ENCODE measurements around the gene SNRNP70. TPM values are rescaled to one million over a fixed set of nuclear protein-coding genes. Genes with fewer than 3 reads are reported as not detected.

The SNRNP70 gene, protein sequence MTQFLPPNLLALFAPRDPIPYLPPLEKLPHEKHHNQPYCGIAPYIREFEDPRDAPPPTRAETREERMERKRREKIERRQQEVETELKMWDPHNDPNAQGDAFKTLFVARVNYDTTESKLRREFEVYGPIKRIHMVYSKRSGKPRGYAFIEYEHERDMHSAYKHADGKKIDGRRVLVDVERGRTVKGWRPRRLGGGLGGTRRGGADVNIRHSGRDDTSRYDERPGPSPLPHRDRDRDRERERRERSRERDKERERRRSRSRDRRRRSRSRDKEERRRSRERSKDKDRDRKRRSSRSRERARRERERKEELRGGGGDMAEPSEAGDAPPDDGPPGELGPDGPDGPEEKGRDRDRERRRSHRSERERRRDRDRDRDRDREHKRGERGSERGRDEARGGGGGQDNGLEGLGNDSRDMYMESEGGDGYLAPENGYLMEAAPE
- total RNA-seq, result 119 and 145 TPM in 2 replicates

DNA sequence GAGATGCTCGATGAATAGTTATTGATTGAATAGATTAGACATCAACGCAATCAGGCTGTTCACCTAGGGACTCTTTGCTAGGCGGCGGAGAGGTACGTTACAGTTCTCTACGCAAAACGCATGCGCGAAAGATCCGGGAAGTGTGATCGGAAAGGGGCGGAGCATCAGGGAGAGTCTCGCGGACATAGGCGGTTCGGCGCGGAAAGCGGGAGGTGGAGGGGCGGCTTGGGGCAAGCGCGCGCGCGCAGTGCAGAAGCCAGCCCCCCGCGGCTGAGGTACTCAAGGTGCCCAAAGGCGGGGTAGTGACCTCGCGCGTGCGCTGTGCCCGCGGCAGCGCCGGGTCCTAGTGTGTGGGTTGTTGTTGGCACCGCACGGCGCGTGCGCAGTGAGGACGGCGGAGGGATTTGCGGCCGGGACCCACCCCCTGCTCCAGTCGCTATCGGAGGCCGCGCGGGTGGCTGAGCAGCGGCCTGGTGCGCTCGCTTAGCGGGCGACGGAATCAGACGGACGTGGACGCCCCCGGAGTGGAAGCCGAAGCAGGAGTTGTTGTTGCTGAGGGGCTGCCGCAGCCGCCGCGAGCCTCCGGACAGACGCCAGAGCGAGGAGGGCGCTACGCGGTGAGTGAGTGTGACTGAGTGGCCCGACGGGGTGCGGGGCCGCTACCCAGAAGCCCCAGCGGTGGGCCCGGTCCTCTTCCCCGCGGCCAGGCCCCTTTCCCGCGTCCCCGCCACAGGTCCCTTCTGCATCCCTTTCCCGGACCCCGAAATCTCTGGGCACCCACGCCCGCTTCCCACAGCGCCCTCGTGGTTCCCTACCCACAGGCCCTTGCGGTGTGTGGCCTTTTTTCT lies at the start of gene SNRNP70:
TSS of gene SNRNP70 (plus strand) at position 432 of the 848 bp plus-strand sequence. CDS start 964 bp downstream, outside the sequence.

DNA sequence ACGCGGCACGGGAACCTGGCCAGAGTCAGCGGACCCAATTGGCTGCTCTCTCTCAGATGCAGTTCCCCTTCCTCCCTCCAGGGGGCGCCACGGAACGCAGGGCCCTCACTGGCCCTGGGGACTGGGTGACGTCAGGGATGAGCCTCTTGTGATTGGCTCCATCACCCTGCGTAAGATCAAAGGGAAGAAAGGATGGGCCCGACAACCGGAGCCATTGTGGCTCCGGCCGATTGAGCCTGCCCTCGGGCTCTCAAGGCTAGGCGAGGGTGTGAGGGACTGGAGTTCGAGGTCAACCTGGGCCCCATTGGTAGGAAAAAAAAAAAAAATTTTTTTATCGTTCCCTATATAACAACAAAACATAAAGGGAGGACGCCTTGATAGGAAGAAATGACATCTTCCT lies 48.4 kb upstream of the SNRNP70 start, which contains the start of gene CGB1:
TSS of gene CGB1 (minus strand) at position 81 of the 400 bp plus-strand sequence. CDS start 184 bp downstream, outside the sequence.

DNA sequence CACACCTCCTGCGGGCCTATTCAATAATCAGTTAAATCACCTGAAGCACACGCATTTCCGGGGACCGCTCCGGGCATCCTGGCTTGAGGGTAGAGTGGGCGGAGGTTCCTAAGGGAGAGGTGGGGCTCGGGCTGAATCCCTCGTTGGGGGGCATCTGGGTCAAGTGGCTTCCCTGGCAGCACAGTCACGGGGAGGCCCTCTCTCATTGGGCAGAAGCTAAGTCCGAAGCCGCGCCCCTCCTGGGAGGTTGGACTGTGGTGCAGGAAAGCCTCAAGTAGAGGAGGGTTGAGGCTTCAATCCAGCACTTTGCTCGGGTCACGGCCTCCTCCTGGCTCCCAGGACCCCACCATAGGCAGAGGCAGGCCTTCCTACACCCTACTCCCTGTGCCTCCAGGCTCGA lies 41.7 kb upstream of the SNRNP70 start, which contains the start of gene CGB5:
TSS of gene CGB5 (plus strand) at position 301 of the 400 bp plus-strand sequence. CDS start 362 bp downstream, outside the sequence.

DNA sequence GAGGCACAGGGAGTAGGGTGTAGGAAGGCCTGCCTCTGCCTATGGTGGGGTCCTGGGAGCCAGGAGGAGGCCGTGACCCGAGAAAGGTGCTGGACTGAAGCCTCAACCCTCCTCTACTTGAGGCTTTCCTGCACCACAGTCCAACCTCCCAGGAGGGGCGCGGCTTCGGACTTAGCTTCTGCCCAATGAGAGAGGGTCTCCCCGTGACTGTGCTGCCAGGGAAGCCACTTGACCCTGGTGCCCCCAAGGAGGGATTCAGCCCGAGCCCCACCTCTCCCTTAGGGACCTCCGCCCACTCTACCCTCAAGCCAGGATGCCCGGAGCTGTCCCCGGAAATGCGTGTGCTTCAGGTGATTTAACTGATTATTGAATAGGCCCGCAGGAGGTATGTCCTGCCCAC lies 36.2 kb upstream of the SNRNP70 start, which contains the start of gene CGB8:
TSS of gene CGB8 (minus strand) at position 101 of the 400 bp plus-strand sequence. CDS start 372 bp downstream, outside the sequence.

GRCh38 chr19:49057636-49058234 lies 27.5 kb upstream of the SNRNP70 start, which contains the start of gene CGB7:
Gene CGB7 (minus strand): TSS chr19:49057749. CDS start chr19:49055375, 2,374 bp downstream.

DNA sequence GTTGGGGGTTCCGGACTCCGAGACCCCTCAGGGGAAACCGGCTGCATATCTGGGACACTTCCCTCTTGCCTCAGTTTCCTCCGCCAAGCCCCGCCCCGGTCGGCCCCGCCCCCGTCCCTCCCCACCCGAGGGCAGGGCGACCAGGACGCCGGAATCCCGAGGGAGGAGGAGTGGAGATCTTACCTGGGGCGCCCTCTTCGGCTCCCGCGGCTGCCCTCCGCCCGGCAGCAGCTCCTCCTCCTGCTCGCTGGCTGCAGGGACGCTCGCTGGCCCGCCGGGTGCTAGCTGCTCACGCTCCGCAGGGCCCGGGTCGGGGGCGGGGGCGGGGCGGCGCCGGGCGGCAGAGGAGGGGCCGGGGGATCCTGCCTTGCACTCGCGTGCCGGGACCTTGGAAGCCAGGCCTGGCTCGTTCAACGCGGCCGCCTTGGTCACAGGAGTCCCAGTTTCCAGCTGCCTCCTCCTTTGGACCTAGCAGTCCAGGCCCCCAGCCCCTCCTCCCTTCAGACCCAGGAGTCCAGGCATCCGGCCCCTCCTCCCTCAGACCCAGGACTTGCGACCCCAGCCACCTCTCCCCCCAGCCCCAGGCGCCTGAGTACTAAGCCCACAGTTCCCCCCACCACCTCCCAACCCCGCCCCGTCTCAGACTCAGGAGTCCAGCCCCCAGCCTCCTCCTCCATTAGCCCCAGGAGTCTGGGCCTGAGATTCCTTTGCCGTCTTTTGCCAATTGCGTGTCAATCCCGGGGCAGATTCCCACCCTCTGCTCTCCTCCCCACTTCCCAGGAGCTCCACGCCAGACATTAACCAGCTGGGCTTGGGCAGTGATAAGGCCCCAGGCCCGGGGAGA lies 20.3 kb upstream of the SNRNP70 start, which contains the start of gene NTF4:
TSS of gene NTF4 (minus strand) at position 51 of the 844 bp plus-strand sequence. CDS start 2,821 bp downstream, outside the sequence.

GRCh38 chr19:49113762-49114629 lies 28.7 kb downstream of the SNRNP70 start, which contains the start of gene LIN7B:
Gene LIN7B (plus strand): TSS chr19:49114370. CDS start chr19:49114405, 35 bp downstream.

DNA sequence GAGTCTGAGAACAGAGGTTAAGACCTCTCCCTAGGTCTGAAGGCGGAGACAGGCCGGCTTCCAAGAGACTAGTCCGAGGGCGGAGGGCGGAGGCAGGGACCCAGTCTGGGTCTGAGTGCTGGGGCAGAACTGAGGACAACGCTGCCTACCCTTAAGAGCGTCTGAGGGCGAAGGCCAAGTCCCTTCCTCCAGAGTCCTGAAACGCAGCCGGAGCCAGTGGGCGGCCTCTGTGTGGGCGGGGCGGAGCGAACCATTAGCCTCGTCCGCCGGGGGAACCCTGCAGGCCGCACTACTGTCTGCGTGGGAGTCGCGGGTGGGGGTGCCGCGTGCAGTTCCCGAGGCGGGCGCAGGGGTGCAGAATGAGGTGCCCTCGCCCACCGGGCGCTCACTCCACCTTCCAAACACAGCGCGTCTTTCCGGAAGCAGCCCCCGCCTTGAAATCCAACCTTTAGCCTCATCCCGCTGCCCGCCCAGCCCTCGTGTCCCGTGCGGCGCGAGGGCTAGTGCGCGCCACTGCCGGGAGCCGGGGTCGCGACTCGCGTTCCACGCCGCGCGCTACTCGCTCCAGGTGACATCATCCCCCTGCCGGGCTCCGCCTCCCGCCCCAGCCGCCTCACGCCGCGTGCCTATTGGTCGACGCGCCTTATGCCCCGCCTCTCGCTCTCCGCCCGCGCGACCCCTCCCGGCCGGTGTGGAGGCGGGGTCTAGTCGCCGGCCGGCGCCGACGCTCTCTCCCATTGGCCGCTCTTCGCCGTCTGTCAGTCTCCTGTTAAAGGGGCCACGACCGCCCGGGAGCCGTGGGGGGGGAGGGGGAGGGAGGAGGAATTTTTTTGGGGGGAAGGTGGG lies 33.5 kb downstream of the SNRNP70 start, which contains the start of gene C19orf73:
TSS of gene C19orf73 (minus strand) at position 579 of the 846 bp plus-strand sequence. CDS start at position 458, 121 bp downstream.

DNA sequence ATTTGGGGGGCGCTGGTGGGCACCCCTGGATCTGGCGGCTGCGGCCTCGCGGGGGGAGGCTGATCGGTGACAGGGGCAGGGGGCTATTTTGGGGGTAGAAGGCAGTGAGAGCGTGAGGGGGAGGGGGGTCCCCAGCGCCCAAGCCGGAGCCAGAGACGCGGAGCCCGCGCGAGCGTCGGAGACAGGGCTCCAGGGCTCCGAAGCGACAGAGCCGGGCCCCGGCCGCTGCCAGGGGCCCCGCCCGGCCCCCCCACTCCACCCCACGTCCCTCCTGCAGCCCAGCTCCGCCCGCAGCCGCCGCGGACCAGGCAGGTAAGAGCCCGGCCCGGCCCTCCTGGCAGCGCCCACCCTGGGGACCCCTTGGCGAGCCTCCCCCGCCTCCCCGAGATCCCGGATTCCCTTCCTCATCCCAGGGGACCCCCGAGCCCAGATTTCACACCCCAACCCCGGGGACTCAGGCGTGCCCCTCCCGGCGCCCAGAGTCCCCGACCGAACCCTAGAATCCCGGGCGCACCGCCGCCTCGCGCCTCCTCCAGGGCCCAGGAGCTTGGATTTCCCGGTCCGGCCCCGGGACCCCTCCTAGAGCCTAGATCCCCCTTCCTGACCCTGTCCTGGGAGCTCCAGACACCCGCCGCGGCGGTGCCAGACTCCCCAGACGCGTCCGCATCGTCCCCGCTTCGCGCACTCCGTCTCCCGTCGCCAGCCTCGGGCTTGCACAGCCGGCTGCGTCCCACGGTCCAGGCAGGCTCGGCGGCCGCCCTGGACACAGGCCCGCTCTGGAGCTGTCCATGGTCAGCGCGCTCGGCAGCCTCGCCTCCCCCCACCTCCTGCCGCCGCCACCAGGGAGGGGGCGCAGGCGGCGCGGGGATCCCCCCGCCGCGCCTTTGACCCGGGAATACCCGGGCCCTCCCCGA lies 34.4 kb downstream of the SNRNP70 start, which contains the start of gene PPFIA3:
TSS of gene PPFIA3 (plus strand) at position 134 of the 914 bp plus-strand sequence. CDS start 8,330 bp downstream, outside the sequence.

GRCh38 chr19:49155005-49155819 lies 70.0 kb downstream of the SNRNP70 start, which contains the start of gene HRC:
Gene HRC (minus strand): TSS chr19:49155396. CDS start chr19:49155237, 159 bp downstream.

GRCh38 chr19:49157445-49158224 lies 72.4 kb downstream of the SNRNP70 start, which contains the start of gene TRPM4:
Gene TRPM4 (plus strand): TSS chr19:49157792. CDS start chr19:49157867, 75 bp downstream.

Data from epithelial cell of alveolus of lung (primary cell).